GM12891 (cell line): ENCODE measurements around the gene FGF14.

Experiments
- PAX5 ChIP-seq: IDR thresholded peaks from 2 replicates; pipeline ENCODE4 v1.6.1; 2011; ENCODE audit warnings: low read length, moderate library complexity, mild to moderate bottlenecking; ENCODE audit not compliant: insufficient read depth, severe bottlenecking
- POLR2A ChIP-seq: IDR thresholded peaks from 2 replicates; pipeline ENCODE4 v1.6.1; 2011; ENCODE audit warnings: low read depth, low read length, control low read depth
- POLR2AphosphoS5 ChIP-seq: IDR thresholded peaks from 2 replicates; pipeline ENCODE4 v1.6.1; 2011; ENCODE audit warnings: low read depth, low read length, control low read depth
- POU2F2 ChIP-seq: IDR thresholded peaks from 2 replicates; pipeline ENCODE4 v1.6.1; 2011; ENCODE audit warnings: low read depth, mild to moderate bottlenecking, control low read depth, low read length, moderate library complexity
- TAF1 ChIP-seq: IDR thresholded peaks from 2 replicates; pipeline ENCODE4 v1.6.1; 2011; ENCODE audit warnings: low read depth, low read length, control low read depth

DNA sequence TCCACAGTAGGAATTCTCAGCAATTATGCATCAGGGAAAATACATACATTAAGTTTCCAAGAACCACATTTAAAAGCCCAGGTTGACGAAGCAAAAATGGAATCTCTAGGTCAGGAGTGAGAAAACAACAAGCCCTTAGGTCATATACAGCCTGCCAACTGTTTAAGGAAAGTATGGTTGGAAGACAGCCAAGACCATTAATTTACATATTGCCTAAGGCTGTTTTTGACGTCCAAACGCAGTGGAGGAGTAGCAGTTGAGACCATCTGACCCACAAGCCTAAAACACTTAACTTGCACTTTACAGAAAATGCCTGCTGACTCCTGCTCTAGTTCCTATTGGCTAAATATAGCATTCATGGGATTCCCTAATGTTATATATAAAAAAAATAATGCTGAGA, 650.4 kb downstream of the FGF14 start:
- TF ChIP-seq POLR2A (no peak), POLR2AphosphoS5 (no peak), TAF1 (no peak), PAX5 (no peak), POU2F2 (no peak)
